H9 (cell line): Measurements from ENCODE around the gene IDUA. TPM values are rescaled to one million over a fixed set of nuclear protein-coding genes. Genes with fewer than 3 reads are reported as not detected.

Experiments used
- DNase-seq: peaks from one replicate; pipeline ENCODE4 v3.0.0-alpha.2; 2017
- H2AFZ ChIP-seq: one replicate; pipeline ENCODE4 v1.6.1; 2013; ENCODE audit warnings: mild to moderate bottlenecking, low read length, control low read depth, moderate library complexity
- H2AK5ac ChIP-seq: 2 replicates; pipeline ENCODE4 v1.6.1; 2013; ENCODE audit warnings: low read length, control low read depth, mixed read lengths; ENCODE audit not compliant: insufficient read length
- H2BK120ac ChIP-seq: one replicate; pipeline ENCODE4 v1.6.1; 2013; ENCODE audit warnings: low read depth, mild to moderate bottlenecking, low read length, control low read depth, inconsistent platforms; ENCODE audit not compliant: poor library complexity, severe bottlenecking
- H2BK12ac ChIP-seq: 2 replicates; pipeline ENCODE4 v1.6.1; 2013; ENCODE audit warnings: low read length, control low read depth, mixed read lengths, low read depth; ENCODE audit not compliant: insufficient read length
- H2BK15ac ChIP-seq: 2 replicates; pipeline ENCODE4 v1.6.1; 2013; ENCODE audit warnings: low read depth, low read length, control low read depth
- H2BK20ac ChIP-seq: one replicate; pipeline ENCODE4 v1.6.1; 2013; ENCODE audit warnings: low read depth, mild to moderate bottlenecking, low read length, control low read depth, inconsistent platforms; ENCODE audit not compliant: poor library complexity, severe bottlenecking
- H2BK5ac ChIP-seq: 2 replicates; pipeline ENCODE4 v1.6.1; 2013; ENCODE audit warnings: low read length, control low read depth, mixed read lengths; ENCODE audit not compliant: insufficient read length
- H3K14ac ChIP-seq: 2 replicates; pipeline ENCODE4 v1.6.1; 2013; ENCODE audit warnings: low read length, control low read depth; ENCODE audit not compliant: insufficient read depth
- H3K18ac ChIP-seq: 2 replicates; pipeline ENCODE4 v1.6.1; 2013; ENCODE audit warnings: low read depth, mild to moderate bottlenecking, mixed read lengths, low read length, control low read depth; ENCODE audit not compliant: insufficient read length
- H3K23ac ChIP-seq: 2 replicates; pipeline ENCODE4 v1.6.1; 2013; ENCODE audit warnings: low read length, control low read depth, mixed read lengths, low read depth; ENCODE audit not compliant: insufficient read length
- H3K23me2 ChIP-seq: 2 replicates; pipeline ENCODE4 v1.6.1; 2013; ENCODE audit warnings: low read depth, mild to moderate bottlenecking, mixed read lengths, low read length, control low read depth; ENCODE audit not compliant: insufficient read length, poor library complexity, severe bottlenecking
- H3K27ac ChIP-seq: 2 replicates; pipeline ENCODE4 v1.5.1; 2013; ENCODE audit warnings: low read length, control low read depth, mixed read lengths, low read depth; ENCODE audit not compliant: insufficient read length
- H3K27me3 ChIP-seq: 2 replicates; pipeline ENCODE4 v1.6.1; 2013; ENCODE audit warnings: low read length, control low read depth, inconsistent platforms; ENCODE audit not compliant: insufficient read depth
- H3K4ac ChIP-seq: 2 replicates; pipeline ENCODE4 v1.6.1; 2013; ENCODE audit warnings: low read depth, mild to moderate bottlenecking, control low read depth, inconsistent platforms, low read length, moderate library complexity
- H3K4me1 ChIP-seq: 2 replicates; pipeline ENCODE4 v1.6.1; 2013; ENCODE audit warnings: low read length, control low read depth, inconsistent platforms; ENCODE audit not compliant: insufficient read depth
- H3K4me2 ChIP-seq: 2 replicates; pipeline ENCODE4 v1.6.1; 2013; ENCODE audit warnings: low read length, control low read depth, mixed read lengths; ENCODE audit not compliant: insufficient read length, insufficient read depth
- H3K56ac ChIP-seq: 2 replicates; pipeline ENCODE4 v1.6.1; 2013; ENCODE audit warnings: low read depth, mild to moderate bottlenecking, mixed read lengths, low read length, control low read depth; ENCODE audit not compliant: insufficient read length
- H3K79me1 ChIP-seq: 2 replicates; pipeline ENCODE4 v1.6.1; 2013; ENCODE audit warnings: low read depth, mild to moderate bottlenecking, moderate library complexity, low read length, control low read depth, inconsistent platforms; ENCODE audit not compliant: insufficient read depth, poor library complexity, severe bottlenecking
- H3K79me2 ChIP-seq: 2 replicates; pipeline ENCODE4 v1.6.1; 2013; ENCODE audit warnings: low read length, control low read depth, inconsistent platforms; ENCODE audit not compliant: insufficient read depth
- H3K9ac ChIP-seq: 2 replicates; pipeline ENCODE4 v1.6.1; 2013; ENCODE audit warnings: low read length, control low read depth, mixed read lengths; ENCODE audit not compliant: insufficient read length; ENCODE audit errors: extremely low read depth
- H3K9me3 ChIP-seq: one replicate; pipeline ENCODE4 v1.6.1; 2013; ENCODE audit warnings: low read depth, low read length, inconsistent platforms; ENCODE audit not compliant: control insufficient read depth
- H3T11ph ChIP-seq: one replicate; pipeline ENCODE4 v1.6.1; 2013; ENCODE audit warnings: mild to moderate bottlenecking, low read length, control low read depth, inconsistent platforms
- H4K20me1 ChIP-seq: one replicate; pipeline ENCODE4 v1.6.1; 2013; ENCODE audit not compliant: control insufficient read depth, insufficient read length, insufficient read depth
- H4K5ac ChIP-seq: 2 replicates; pipeline ENCODE4 v1.6.1; 2013; ENCODE audit warnings: low read depth, mild to moderate bottlenecking, mixed read lengths, low read length, control low read depth; ENCODE audit not compliant: insufficient read length
- H4K8ac ChIP-seq: replicated peaks from 2 replicates; pipeline ENCODE4 v1.6.1; 2013; ENCODE audit warnings: low read length, control low read depth, mixed read lengths, low read depth; ENCODE audit not compliant: insufficient read length
- H4K91ac ChIP-seq: 2 replicates; pipeline ENCODE4 v1.6.1; 2013; ENCODE audit warnings: low read depth, mild to moderate bottlenecking, moderate library complexity, mixed read lengths, low read length, control low read depth; ENCODE audit not compliant: insufficient read length
- H3K27ac Mint-ChIP-seq, 3 experiments: 2 replicates in 2 of 3; 3 replicates in 1 of 3; pipeline ENCODE4 v1.8.0; 2020 to 2021; ENCODE audit warnings: mixed read lengths in 3 of 3, mild to moderate bottlenecking in 1 of 3, moderate library complexity in 1 of 3
- H3K27me3 Mint-ChIP-seq: 2 replicates; pipeline ENCODE4 v1.8.0; 2021; ENCODE audit warnings: low read depth, mild to moderate bottlenecking, moderate library complexity, mixed read lengths
- H3K36me3 Mint-ChIP-seq, 3 experiments: 2 replicates in 2 of 3; 3 replicates in 1 of 3; pipeline ENCODE4 v1.8.0; 2020 to 2021; ENCODE audit warnings: low read depth in 3 of 3, mixed read lengths in 3 of 3; ENCODE audit not compliant: insufficient read depth in 1 of 3
- H3K4me1 Mint-ChIP-seq, 2 experiments: 2 replicates each; pipeline ENCODE4 v1.8.0; 2020; ENCODE audit warnings: mixed read lengths in 2 of 2
- H3K4me3 Mint-ChIP-seq, 2 experiments: 2 replicates in 1 of 2; 3 replicates in 1 of 2; pipeline ENCODE4 v1.8.0; 2020 to 2021; ENCODE audit warnings: mild to moderate bottlenecking in 2 of 2, mixed read lengths in 2 of 2, moderate library complexity in 1 of 2
- H3K9me3 Mint-ChIP-seq, 2 experiments: 2 replicates in 1 of 2; 3 replicates in 1 of 2; pipeline ENCODE4 v1.8.0; 2020; ENCODE audit warnings: mild to moderate bottlenecking in 2 of 2, mixed read lengths in 2 of 2, moderate library complexity in 1 of 2
- CTCF ChIP-seq: fragments of 200-600 bp; sonication (generic); conservative IDR thresholded peaks from 3 replicates; pipeline ENCODE4 v1.8.0; 2021; ENCODE audit warnings: antibody characterized with exemption, mild to moderate bottlenecking
- WGBS: extraction: QIAGEN DNeasy Blood & Tissue Kit; methylation state at CpG from one replicate; pipeline ENCODE4 v1.1.7; 2013; ENCODE audit warnings: missing lambda C conversion rate, low lambda C conversion rate, mixed read lengths; ENCODE audit not compliant: insufficient read length; ENCODE audit errors: extremely low coverage; 5-methylcytosine and 5-hydroxymethylcytosine counted together
- total RNA-seq: library from RNA; stranded (reverse); gene quantifications from 2 replicates; pipeline ENCODE4 v1.2.1, GENCODE V29; 2021

IDUA gene
- total RNA-seq, 1 experiment from 2014 or later = 14.5 TPM

- no peak overlapping the region for H2BK5ac ChIP-seq
- no peak overlapping the region for H3T11ph ChIP-seq
- peaks cover 20% of the 10 kb centered on the region; the same call in 1 of the 2 replicates for H3K27me3 ChIP-seq
- H3K4me1 Mint-ChIP-seq = 0 out of 4 replicates have a peak, but pooled peaks cover 0 to 2% of the 10 kb centered on the region in 2 experiments
- H3K4me1 ChIP-seq = no peaks in the 10 kb centered on the region
- H2BK15ac ChIP-seq = no peak overlapping the region
- no peak overlapping the region for H3K9ac ChIP-seq
- H3K27me3 Mint-ChIP-seq = peaks cover 50% of the 10 kb centered on the region
- H4K91ac ChIP-seq = no peak overlapping the region
- no peak overlapping the region for H2BK20ac ChIP-seq
- H3K4ac ChIP-seq = no peak overlapping the region
- 0 out of 3 replicates have a peak, but pooled peaks have one; percentile 26 for TF ChIP-seq CTCF
- no peak overlapping the region for H3K56ac ChIP-seq
- H2BK120ac ChIP-seq = no peak overlapping the region
- no peak for DNase-seq
- peaks cover 3% of the 10 kb centered on the region for H3K23me2 ChIP-seq
- H4K8ac ChIP-seq = no peak overlapping the region
- no peak overlapping the region for H2AK5ac ChIP-seq
- H3K27ac ChIP-seq = no peak overlapping the region
- H3K36me3 Mint-ChIP-seq = no peaks in the 10 kb centered on the region
- no peak overlapping the region for H3K23ac ChIP-seq
- H3K4me2 ChIP-seq = no peak overlapping the region
- no peak overlapping the region for H4K5ac ChIP-seq
- WGBS = no CpG with 5 or more reads among the region's 23 CpGs
- H3K4me3 Mint-ChIP-seq = no peak overlapping the region; a peak in 1 of 5 replicates
- no peak overlapping the region; the same call in 1 of the 2 replicates for H3K14ac ChIP-seq
- no peak overlapping the region for H2AFZ ChIP-seq
- H3K27ac Mint-ChIP-seq = 0 out of 7 replicates have a peak overlapping the region, but pooled peaks of 1 of the 3 experiments have one; percentile 23
- no peaks in the 10 kb centered on the region for H3K79me2 ChIP-seq
- no peak overlapping the region for H2BK12ac ChIP-seq
- H3K18ac ChIP-seq = no peak overlapping the region
- H3K9me3 ChIP-seq = no peaks in the 10 kb centered on the region
- H4K20me1 ChIP-seq = no peaks in the 10 kb centered on the region
- H3K79me1 ChIP-seq = no peaks in the 10 kb centered on the region
- peaks cover 0 to 2% of the 10 kb centered on the region in 2 experiments; a peak in 1 of 5 replicates for H3K9me3 Mint-ChIP-seq
Measured at GRCh38 chr4:995311-996026, 8.6 kb downstream of the IDUA start.
